ELR (cell line): ENCODE results near the gene KLHL11.

ENCODE experiments used
- DNase-seq: peaks from one replicate; pipeline ENCODE4 v3.0.0-alpha.2; 2015; ENCODE audit warnings: low read depth

Gene KLHL11, protein sequence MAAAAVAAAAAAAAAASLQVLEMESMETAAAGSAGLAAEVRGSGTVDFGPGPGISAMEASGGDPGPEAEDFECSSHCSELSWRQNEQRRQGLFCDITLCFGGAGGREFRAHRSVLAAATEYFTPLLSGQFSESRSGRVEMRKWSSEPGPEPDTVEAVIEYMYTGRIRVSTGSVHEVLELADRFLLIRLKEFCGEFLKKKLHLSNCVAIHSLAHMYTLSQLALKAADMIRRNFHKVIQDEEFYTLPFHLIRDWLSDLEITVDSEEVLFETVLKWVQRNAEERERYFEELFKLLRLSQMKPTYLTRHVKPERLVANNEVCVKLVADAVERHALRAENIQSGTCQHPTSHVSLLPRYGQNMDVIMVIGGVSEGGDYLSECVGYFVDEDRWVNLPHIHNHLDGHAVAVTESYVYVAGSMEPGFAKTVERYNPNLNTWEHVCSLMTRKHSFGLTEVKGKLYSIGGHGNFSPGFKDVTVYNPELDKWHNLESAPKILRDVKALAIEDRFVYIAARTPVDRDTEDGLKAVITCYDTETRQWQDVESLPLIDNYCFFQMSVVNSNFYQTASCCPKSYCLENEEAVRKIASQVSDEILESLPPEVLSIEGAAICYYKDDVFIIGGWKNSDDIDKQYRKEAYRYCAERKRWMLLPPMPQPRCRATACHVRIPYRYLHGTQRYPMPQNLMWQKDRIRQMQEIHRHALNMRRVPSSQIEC

DNA sequence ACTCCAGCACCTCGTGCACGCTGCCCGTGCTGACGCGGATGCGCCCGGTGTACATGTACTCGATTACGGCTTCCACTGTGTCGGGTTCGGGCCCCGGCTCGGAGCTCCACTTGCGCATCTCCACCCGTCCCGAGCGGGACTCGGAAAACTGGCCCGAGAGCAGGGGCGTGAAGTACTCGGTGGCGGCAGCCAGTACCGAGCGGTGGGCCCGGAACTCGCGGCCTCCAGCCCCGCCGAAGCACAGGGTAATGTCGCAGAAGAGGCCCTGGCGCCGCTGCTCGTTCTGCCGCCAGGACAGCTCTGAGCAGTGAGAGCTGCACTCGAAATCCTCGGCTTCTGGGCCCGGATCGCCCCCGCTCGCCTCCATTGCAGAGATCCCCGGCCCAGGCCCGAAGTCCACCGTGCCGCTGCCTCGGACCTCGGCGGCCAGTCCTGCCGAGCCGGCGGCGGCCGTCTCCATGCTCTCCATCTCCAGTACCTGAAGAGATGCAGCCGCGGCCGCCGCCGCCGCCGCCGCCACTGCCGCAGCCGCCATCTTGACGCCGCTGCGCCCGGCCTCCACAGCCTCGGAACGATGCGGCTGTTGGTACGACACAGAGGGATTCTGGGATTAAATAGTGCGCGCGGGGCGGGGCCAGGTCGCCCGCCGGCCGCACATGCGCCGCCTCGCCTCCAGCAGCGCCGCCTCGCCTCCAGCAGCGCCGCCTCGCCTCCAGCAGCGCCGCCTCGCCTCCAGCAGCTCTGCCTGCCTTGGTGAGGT is at the start of gene KLHL11:
TSS of gene KLHL11 (minus strand) at position 588 of the 760 bp plus-strand sequence. CDS start at position 535, 53 bp downstream.
- DNase-seq, result peak; percentile 94

DNA sequence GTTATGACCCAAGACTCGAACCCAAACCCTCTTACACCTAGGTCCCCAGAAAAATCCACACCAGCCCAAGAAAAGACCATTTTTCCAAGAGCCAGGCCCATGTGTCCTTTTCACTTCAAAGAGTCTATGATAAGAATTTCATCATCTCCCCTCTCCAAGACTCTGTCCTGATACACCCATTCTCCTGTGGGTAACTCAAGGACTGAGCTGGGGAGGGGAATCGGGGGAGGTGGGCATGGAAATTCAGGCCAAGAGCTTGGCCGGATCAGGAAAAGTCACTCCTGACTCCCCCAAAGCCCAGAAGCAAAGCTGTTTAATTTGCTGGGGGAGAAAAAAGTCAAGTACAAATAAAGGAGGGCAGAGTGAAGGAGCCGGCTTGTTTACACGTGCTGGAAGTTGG is 49.8 kb upstream of the KLHL11 start:
- no peak for DNase-seq

DNA sequence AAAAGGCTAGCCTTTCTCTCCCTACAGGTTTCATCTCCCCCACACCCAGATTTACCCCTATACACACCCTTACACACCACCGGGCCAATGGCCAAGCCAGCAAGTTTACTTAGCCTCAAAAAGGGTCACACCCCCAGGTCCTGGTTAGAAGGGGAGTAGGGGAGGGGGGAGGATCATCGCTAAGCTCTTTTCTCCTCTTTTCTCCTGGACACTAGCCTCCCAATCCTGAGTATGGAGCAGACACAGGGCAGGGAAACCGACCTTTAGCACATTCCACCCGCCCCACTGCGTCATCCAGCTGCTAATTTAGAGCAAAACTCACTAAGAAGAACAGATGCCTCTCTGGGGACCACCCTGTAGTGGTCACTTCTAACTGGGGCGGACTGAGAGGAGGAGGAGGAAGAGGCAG is 49.1 kb upstream of the KLHL11 start:
- DNase-seq, result no peak

DNA sequence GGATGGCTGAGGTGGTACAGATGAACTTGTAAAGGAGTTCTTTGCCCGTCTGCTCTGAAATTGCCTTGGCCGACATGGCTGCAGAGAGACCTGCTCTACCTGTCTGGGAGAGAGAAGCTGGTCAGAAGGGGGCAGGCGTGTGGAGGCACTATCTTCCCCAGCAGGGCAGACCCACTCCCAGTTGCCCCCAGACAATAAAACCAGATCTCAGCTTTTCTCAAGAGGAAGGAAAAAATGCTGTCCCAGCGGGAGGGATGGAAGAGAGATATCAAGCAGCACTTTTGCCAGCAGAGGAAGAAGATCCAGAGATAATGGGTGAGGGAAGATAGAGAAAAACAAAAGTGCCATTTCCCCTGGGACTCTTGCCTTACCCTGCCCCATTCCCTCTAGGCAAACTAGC is 48.6 kb upstream of the KLHL11 start:
- no peak for DNase-seq

DNA sequence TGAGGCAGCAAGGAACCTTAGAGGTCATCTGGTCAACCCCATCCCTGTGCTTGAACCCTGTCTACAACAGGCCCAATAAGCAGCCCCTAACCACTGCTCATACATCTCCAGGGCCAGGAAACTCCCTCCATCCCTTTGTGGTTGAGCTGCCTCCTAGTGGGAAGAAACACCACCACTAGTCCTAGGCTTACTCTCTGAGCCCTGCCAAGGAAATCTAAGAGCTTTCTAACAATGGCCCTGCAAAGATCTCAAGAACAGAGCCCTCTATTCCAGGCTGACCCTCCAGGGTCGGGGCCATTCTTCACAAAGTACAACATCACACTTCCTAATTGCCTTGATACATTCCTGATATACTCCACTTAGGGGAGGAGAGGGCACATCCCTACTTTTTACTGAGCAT is 47.7 kb upstream of the KLHL11 start:
- DNase-seq, result no peak

DNA sequence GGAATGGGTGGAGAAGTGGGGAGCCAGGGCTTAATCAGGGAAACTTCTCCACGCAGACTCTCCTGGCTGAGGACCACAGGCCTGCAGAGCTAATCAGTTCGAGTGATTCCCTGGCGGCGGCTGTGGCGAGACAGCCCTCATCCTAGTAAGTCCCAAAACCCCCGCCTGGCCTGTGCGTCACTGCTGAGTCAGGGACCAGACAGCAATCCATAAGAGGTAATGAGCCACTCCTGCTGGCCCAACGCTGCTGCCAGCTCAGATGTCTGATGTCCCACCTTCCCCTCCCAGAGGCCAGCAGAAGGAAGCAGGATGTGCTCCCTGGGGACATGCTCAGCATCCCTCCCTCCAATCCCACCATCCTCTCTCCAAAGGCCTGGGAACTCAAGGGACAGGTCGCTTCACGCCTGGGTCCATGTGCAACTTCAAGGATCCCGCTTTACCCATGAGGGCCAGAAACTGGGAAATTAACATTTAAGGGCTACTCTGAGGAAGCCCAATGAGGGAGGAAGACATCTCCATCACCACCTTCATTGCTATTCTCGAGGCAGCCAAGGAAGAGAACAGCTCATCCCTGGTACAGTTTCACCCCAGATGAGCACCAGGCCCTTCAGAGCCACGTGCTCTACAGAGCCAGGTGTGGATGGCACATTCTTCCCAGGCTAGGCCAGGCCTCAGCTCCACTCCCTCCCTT is 45.6 kb upstream of the KLHL11 start:
- peak; percentile 99 for DNase-seq

DNA sequence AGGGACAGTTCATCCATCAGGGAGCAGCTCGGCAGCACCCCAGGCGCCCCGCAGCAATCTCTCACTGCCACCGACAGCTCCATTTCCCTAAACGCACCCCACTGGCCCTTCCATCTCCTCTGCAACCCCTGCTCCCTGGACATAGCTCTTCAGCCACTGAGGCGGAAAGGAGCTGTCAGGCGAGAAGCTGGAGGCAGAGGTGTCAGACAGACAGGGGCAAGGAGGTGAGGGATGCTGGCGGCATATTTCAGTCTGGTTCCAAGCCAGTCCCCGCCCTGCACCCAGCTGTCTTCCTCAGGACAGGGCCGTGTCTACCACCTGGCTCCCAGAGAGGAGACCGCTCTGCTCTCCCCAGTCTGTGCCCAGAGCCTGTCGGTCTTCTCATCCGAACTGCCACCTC is 43.9 kb upstream of the KLHL11 start:
- no peak for DNase-seq

DNA sequence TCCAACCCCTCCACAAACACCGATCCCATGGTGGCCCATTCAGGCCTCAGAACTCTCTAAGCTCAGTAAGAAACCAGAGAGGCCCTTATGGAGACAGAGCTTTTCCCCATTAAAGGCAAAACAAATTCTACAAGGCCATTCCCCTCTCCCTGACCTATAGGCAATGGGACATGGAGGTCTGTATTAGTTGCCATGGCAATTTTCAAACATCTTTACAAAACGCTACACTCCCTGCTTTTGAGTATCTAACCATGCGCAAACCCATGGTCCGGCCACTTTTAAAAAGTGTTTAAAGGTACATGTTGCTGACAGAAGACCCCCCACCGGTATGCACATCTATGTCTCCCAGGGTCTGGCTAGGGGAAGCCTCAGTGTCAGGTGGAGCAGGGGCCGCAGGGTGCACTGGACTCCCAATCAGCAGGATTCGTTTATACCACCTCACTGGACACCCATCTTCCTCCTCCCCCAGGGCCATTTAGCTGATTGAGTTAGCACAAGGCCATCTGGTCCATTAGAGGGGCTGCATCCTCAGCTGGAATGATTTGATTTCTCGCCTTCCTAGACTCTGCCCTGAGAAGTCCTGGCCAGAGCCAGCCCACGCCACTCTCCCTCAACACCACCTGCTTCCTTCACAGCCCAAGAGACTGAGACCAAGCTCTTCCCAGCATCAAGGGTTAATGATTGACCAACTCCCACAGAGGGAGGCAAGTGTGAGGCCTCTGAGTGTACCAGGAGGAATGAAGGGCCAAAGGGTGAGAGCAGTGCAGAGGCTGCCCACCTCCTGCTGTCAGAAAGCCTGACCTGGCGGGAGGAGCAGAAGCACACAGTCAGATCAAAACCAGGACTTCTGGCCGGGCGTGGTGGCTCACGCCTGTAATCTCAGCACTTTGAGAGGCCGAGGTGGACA is 42.7 kb upstream of the KLHL11 start:
- DNase-seq, result no peak

DNA sequence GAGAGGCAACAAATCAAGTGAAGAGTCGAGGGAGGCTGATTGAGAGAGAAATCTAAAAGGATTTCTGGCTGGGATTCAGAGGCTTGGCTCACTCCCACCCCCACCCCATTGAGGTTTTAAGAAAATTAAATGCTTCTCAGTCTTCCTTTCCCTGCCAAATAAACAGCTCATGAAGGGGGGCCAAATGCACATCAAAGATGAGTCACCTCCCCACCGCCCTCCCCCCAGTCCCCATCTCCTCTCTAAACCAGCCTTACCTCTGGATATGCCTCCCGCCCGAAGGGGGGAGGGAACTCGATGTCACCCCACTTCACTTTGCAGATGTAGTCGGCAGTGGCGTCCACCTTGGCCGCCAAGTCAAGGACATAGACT is 41.9 kb upstream of the KLHL11 start:
- DNase-seq, result peak; percentile 55

DNA sequence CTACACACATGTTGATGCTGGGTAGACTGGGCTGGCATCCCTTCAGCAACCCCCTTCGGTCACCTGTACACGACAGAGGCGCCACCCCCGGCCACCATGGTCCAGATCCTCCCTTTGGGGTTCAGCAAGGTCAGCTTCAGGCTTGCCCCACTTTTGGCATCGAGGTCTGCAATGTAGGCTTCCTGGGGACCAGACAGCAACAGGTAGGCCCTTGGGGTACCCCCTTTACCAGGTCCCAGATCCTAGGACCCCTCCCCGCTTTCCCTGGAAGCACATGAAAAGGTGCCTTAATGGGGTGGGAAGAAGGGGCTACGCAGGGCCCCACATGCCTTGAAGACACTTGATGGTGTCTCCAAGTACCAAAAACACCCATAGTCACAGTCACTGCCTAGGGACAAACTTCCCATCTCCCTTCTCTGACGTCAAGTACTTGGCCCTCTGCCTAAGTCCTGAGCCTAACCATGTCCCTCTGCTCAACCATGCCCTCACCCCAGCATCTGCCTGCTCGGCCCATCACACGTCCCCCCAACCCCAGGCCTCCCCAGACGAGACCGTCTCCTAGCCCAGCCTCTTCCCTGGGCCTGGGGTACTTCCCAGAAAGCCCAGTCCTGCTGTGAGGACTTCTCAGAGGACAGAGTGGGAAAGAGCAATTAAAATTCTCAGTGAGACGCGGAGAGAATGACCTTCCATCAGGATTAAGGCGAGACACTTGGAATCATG is 41.4 kb upstream of the KLHL11 start:
- no peak for DNase-seq

DNA sequence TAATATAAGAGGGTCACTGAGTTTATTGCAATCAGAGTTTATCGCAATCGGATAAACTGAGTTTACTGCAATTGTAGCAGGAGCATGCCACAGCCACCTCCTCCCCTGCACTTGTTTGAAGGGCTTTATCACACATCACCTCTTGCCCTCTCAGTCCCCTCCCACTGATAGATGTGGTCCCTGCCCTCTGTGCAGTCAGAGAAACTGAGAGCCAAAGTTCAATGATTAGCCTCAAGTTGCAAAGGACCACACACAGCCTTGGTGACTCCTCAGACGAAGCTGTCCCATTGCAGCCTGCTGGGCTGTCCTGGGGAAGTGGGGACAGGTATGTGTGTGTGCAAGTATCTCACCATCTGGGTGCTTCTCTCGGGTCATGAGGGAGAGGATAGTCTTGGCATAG is 39.9 kb upstream of the KLHL11 start:
- DNase-seq, result no peak

DNA sequence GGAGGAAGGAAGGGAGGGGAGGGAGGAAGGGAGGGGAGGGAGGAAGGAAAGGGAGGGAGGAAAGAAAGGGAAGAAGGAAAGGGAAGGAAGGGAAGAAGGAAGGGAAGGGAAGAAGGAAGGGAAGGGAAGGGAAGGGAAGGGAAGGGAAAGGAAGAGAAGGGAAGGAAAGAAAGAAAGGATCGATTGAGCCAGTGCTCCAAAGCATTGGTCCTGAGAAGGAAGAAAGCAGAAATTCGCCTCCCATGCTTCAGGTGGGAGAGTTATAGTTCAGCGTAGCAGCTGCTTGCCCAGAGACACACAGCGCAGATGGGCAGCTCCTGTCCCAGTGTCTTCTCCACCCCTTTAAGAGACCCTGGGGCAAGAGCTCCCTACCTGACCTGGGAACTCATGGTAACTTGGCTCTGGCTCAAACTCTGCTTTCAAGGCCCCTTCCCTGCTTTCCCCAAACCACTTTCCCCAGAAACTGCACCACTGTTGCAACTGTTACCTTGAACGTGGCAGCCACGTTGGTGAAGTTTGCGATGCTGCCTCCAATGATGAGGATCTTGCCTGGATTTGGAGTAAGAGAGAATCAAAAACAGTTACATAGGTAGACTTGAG is 39.1 kb upstream of the KLHL11 start:
- no peak for DNase-seq

DNA sequence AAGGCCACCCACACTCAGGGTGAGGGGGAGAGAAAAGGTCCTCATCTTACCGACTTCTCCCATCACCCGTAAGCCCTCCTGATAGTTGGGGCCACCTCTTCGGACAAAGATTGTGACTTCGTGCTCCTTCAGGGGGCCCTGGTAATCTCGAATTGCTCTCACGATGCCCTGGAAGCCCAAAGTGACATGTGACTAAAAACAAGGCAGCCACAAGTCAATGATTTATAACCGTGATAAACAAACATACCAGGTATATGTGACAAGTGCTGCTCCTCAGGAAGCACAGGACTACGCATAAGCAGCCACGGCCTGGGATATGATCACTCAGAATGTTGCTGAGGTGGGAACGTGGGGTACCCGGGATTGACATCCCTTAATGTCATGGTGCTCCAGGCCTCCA is 36.4 kb upstream of the KLHL11 start:
- no peak for DNase-seq

DNA sequence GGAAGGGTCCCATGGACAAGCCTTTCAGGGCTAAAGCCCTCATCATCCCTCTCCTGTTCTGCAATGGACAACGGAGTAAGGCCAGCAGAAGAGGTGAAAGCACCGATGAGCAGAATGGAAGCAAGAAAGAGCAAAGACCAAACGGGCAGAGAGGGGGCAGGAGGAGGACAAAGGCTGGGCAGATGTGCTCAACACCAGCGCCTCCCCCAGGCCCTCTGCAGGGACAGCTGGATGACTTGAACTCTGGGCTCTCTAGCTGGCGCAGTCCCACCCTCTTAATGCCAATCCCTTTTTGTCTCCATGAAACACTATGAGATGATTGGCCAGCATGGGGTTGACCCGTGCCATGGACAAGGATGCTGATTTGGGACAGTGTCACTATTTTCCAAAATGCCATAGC is 31.5 kb upstream of the KLHL11 start:
- no peak for DNase-seq

DNA sequence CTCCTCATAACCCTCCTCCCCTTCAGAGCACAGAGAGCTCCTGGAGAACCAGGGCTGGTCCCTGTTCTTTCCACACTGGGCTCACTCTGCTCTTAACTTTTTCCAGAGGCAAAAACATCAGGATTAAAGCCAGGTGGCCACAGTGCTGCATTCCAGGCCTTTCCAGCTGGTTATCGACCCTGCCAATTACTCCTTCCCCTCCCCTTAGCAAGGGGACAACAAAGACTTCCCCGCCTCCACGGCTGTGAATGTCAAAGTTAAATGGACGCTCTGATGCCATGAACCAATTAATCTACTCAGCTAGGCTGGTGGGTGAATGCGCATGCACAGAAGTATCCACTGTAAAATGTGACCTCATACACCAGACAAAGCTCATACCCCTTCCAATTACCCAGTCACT is 30.4 kb upstream of the KLHL11 start:
- DNase-seq, result no peak

DNA sequence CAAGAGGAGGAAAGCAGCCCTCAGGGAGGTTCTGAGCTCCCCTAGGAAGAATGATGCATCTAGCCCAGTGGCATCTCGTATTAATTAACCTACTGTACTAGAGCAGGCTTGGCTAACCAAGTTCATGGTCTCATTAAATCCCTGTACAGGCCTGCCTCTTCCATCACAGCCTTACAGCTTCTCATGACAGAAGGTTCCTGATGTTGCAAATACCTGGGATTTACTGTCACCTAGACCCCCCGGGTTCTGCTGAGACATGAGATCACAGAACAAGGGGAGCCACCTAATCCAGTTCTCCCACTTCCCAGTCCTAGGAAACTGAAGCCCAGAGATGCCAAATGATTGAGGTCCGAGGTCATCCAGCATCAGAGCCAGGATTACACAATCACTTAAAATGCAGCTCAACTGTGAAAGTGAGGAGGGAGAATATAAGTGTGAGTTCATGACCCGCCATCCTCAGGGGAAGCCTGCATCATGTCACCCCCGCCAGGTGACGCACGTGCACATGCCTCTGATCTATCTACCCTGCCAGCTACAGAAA is 29.6 kb upstream of the KLHL11 start:
- DNase-seq, result peak; percentile 63

DNA sequence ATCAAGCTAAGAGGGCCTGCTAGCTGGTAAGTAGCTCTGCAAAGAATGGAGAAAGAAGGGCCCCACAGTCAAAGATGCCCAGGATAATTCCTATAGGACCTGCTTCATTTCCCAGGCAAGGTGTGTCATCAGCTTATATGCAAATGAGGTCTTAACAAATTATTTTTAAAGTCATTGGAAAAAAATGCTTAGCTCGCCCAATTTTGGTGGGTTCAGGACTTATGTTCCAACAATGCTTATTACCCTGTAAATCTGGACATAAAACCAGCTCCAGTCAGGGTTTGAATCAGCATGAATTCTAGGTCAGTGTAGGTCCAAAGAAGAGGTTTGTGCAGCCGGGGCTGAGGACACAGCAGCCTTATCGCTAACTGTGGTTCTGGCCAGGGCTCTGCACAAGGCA is 28.2 kb upstream of the KLHL11 start:
- no peak for DNase-seq

DNA sequence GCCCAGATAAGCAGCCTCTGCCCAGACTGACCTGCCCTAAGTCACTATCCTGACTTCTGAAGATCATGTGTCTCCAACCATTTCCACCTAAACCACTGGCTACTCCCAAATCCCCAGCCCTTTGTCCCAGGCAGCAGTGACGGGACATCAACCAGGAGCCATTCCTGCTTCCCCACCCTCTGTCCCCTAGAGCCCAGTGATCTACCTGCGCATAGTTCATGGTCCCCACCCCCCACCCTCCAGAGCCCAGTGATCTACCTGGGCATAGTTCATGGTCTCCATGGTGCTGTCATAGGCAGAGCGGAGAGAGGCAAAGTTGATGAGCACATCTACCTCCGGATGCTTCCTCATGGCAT is 26.8 kb upstream of the KLHL11 start:
- no peak for DNase-seq

DNA sequence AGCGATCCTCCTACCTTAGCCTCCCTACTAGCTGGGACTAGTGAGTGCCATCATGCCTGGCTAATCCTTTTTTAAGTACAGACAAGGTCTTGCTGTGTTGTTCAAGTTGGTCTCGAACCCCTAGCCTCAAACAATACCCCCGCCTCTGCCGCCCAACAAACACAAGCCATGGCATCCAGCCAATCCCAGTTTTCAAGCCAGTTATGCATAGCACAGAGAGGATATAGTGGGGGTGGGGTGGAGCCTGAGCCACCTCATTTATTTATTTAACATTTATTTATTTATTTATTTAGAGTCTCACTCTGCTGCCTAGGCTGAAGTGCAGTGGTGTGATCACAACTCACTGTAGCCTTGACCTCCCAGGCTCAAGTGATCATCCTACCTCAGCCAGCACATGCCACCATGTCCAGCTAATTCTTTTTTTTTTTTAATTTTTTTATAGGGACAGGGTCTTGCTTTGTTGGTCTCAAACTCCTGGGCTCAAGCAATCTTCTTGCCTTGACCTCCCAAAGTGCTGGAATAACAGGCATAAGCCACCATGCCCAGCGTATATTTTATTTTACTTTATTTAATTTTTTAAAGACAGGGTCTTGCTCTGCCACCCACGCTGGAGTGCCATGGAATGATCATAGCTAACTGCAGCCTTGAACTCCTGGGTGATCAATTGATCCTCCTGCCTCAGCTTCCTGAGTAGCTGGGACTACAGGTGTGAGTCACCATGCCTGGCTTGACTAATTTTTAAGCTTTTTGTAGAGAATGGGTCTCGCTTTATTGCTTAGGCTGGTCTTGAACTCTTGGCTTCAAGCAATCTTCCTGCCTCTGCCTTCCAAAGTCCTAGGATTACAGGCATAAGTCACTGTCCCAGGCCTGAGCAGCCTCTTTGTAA is 26.2 kb upstream of the KLHL11 start:
- DNase-seq, result peak; percentile 49
